CD4-positive, alpha-beta T cell treated with Interleukin-10 for 1 hour (primary cell): ENCODE results near the gene PPOX.
A peak's percentile ranks its signal among the peaks of the same experiment; 100 is the strongest.

ENCODE experiments used
- DNase-seq: peaks from one replicate; pipeline ENCODE4 v3.0.0-alpha.2; 2020

The PPOX gene

GRCh38 chr1:161198897-161199431, 32.7 kb downstream of the PPOX start, which contains the start of gene ADAMTS4:
ADAMTS4 (minus strand) TSS chr1:161199054; CDS start chr1:161198627, 427 bp downstream.
- DNase-seq: no peak

GRCh38 chr1:161199506-161200139, 33.4 kb downstream of the PPOX start:
- no peak for DNase-seq

GRCh38 chr1:161200421-161200991, 34.3 kb downstream of the PPOX start:
- peak; percentile 57 for DNase-seq

- no peak for DNase-seq
These were observed 35.0 kb downstream of the PPOX start for GRCh38 chr1:161200992-161201835.

- peak; percentile 98 for DNase-seq
These were observed 35.8 kb downstream of the PPOX start, which contains the start of gene NDUFS2 for GRCh38 chr1:161201836-161202712. NDUFS2 (plus strand) TSS chr1:161202367; CDS start chr1:161202386, 19 bp downstream.

- DNase-seq: no peak
These were observed 40.4 kb downstream of the PPOX start for GRCh38 chr1:161206411-161207140.

- DNase-seq: no peak
These were observed 40.9 kb downstream of the PPOX start for GRCh38 chr1:161207173-161207572.

GRCh38 chr1:161209790-161210409, 43.7 kb downstream of the PPOX start:
- peak; percentile 81 for DNase-seq

GRCh38 chr1:161214369-161214768, 48.1 kb downstream of the PPOX start:
- DNase-seq: no peak

- peak; percentile 23 for DNase-seq
These were observed 48.9 kb downstream of the PPOX start, which contains the start of gene FCER1G for GRCh38 chr1:161215076-161215475. FCER1G (plus strand) TSS chr1:161215295; CDS start chr1:161215322, 27 bp downstream.

GRCh38 chr1:161216945-161217712, 50.9 kb downstream of the PPOX start:
- peak; percentile 27 for DNase-seq

GRCh38 chr1:161217831-161218230, 51.6 kb downstream of the PPOX start:
- DNase-seq: no peak

GRCh38 chr1:161218301-161219077, 52.3 kb downstream of the PPOX start:
- no peak for DNase-seq

- no peak for DNase-seq
These were observed 53.1 kb downstream of the PPOX start for GRCh38 chr1:161219078-161219892.

- no peak for DNase-seq
These were observed 53.8 kb downstream of the PPOX start for GRCh38 chr1:161220002-161220401.
